SK-N-SH treated with all-trans-retinoic acid at 6 μM for 48 hours (cell line): ENCODE results near the gene CLCN6.
A peak's percentile ranks its signal among the peaks of the same experiment; 100 is the strongest.

Experiments used
- BACH2 ChIP-seq: fragments of 250-450 bp; sonication (Bioruptor Pico); IDR thresholded peaks from 2 replicates; pipeline ENCODE4 v1.9.0; 2021; ENCODE audit warnings: mild to moderate bottlenecking, borderline replicate concordance
- CSRNP3 ChIP-seq: fragments of 250-450 bp; sonication (Bioruptor Pico); IDR thresholded peaks from 2 replicates; pipeline ENCODE4 v1.5.1; 2021; ENCODE audit warnings: mild to moderate bottlenecking, moderate library complexity
- GLIS3 ChIP-seq: fragments of 250-450 bp; sonication (Bioruptor Pico); IDR thresholded peaks from 2 replicates; pipeline ENCODE4 v1.5.0; 2020; ENCODE audit warnings: mild to moderate bottlenecking, moderate library complexity
- PPARA ChIP-seq: fragments of 250-450 bp; sonication (Bioruptor Pico); IDR thresholded peaks from 2 replicates; pipeline ENCODE4 v1.5.0; 2020; ENCODE audit warnings: mild to moderate bottlenecking, borderline replicate concordance
- ZC3H10 ChIP-seq: fragments of 250-450 bp; sonication (Bioruptor Pico); IDR thresholded peaks from 2 replicates; pipeline ENCODE4 v1.5.1; 2021; ENCODE audit warnings: mild to moderate bottlenecking, moderate library complexity
- ZFP30 ChIP-seq: fragments of 450-650 bp; formaldehyde crosslinking; IDR thresholded peaks from 2 replicates; pipeline ENCODE4 v1.5.0; 2022; ENCODE audit warnings: mild to moderate bottlenecking, moderate library complexity
- ZNF565 ChIP-seq: fragments of 450-650 bp; formaldehyde crosslinking; conservative IDR thresholded peaks from 2 replicates; pipeline ENCODE4 v1.5.0; 2020; ENCODE audit warnings: low read depth, mild to moderate bottlenecking, moderate library complexity
- ZNF8 ChIP-seq: fragments of 450-650 bp; formaldehyde crosslinking; IDR thresholded peaks from 2 replicates; pipeline ENCODE4 v1.5.0; 2020; ENCODE audit warnings: mild to moderate bottlenecking, moderate library complexity
- TF ChIP-seq, protein P1 (sequence below): fragments of 250-450 bp; sonication (Bioruptor Pico); IDR thresholded peaks from 2 replicates; pipeline ENCODE4 v1.8.0; 2020; ENCODE audit warnings: mild to moderate bottlenecking, moderate library complexity, borderline replicate concordance

GRCh38 chr1:11805422-11806306 is at the start of gene CLCN6, which contains the start of gene MTHFR:
- no peak for TF ChIP-seq BACH2 (CRISPR knock-in tag)
- TF ChIP-seq ZC3H10 (CRISPR knock-in tag): no peak
- no peak for TF ChIP-seq GLIS3
- TF ChIP-seq, protein P1, sequence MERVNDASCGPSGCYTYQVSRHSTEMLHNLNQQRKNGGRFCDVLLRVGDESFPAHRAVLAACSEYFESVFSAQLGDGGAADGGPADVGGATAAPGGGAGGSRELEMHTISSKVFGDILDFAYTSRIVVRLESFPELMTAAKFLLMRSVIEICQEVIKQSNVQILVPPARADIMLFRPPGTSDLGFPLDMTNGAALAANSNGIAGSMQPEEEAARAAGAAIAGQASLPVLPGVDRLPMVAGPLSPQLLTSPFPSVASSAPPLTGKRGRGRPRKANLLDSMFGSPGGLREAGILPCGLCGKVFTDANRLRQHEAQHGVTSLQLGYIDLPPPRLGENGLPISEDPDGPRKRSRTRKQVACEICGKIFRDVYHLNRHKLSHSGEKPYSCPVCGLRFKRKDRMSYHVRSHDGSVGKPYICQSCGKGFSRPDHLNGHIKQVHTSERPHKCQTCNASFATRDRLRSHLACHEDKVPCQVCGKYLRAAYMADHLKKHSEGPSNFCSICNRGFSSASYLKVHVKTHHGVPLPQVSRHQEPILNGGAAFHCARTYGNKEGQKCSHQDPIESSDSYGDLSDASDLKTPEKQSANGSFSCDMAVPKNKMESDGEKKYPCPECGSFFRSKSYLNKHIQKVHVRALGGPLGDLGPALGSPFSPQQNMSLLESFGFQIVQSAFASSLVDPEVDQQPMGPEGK: peak; percentile 92; the same call in 1 of the 2 replicates
- TF ChIP-seq CSRNP3 (CRISPR knock-in tag): no peak
- TF ChIP-seq ZNF8 (CRISPR knock-in tag): no peak
- no peak for TF ChIP-seq ZNF565 (CRISPR knock-in tag)
- TF ChIP-seq PPARA (CRISPR knock-in tag): no peak
- no peak for TF ChIP-seq ZFP30 (CRISPR knock-in tag)
